Neural progenitor cell (in vitro differentiated cells): ENCODE results near the gene RPL29. TPM values are rescaled to one million over a fixed set of nuclear protein-coding genes. Genes with fewer than 3 reads are reported as not detected.
A peak's percentile ranks its signal among the peaks of the same experiment; 100 is the strongest.

Experiments
- DNase-seq: peaks from one replicate; pipeline ENCODE4 v3.0.0-alpha.2; 2016; ENCODE audit warnings: low spot score
- H2AFZ ChIP-seq: fragments of 200-600 bp; sonication (generic); replicated peaks from 2 replicates; pipeline ENCODE4 v1.6.1; 2016; ENCODE audit warnings: antibody characterized with exemption
- H3F3A ChIP-seq: fragments of 200-600 bp; sonication (generic); 2 replicates; pipeline ENCODE4 v1.6.1; 2016; ENCODE audit warnings: antibody characterized with exemption, low read depth
- H3K27ac ChIP-seq: fragments of 200-600 bp; sonication (generic); 2 replicates; pipeline ENCODE4 v1.5.1; 2016; ENCODE audit warnings: mild to moderate bottlenecking
- H3K27me3 ChIP-seq: fragments of 200-600 bp; sonication (generic); 2 replicates; pipeline ENCODE4 v1.6.1; 2016; ENCODE audit warnings: mild to moderate bottlenecking, moderate library complexity
- H3K36me3 ChIP-seq: fragments of 200-600 bp; sonication (generic); 2 replicates; pipeline ENCODE4 v1.5.1; 2016
- H3K4me1 ChIP-seq: fragments of 200-600 bp; sonication (generic); 2 replicates; pipeline ENCODE4 v1.6.1; 2016; ENCODE audit warnings: mixed run types
- H3K4me2 ChIP-seq: fragments of 200-600 bp; sonication (generic); 2 replicates; pipeline ENCODE4 v1.6.1; 2016
- H3K4me3 ChIP-seq: fragments of 200-600 bp; sonication (generic); 2 replicates; pipeline ENCODE4 v1.5.1; 2016
- H3K79me2 ChIP-seq: fragments of 200-600 bp; sonication (generic); 2 replicates; pipeline ENCODE4 v1.6.1; 2016; ENCODE audit warnings: low read depth
- H3K9ac ChIP-seq: fragments of 200-600 bp; sonication (generic); 2 replicates; pipeline ENCODE4 v1.6.1; 2016
- H3K9me3 ChIP-seq: fragments of 200-600 bp; sonication (generic); 2 replicates; pipeline ENCODE4 v1.5.1; 2016; ENCODE audit warnings: low read depth
- H4K20me1 ChIP-seq: fragments of 200-600 bp; sonication (generic); 2 replicates; pipeline ENCODE4 v1.6.1; 2016; ENCODE audit warnings: low read depth
- H3K27ac Mint-ChIP-seq: 3 replicates; pipeline ENCODE4 v1.8.0; 2021; ENCODE audit warnings: mixed read lengths
- H3K27me3 Mint-ChIP-seq: 2 replicates; pipeline ENCODE4 v1.8.0; 2022; ENCODE audit warnings: low read depth, mild to moderate bottlenecking, inconsistent platforms, moderate library complexity, mixed read lengths; ENCODE audit not compliant: insufficient read depth
- H3K36me3 Mint-ChIP-seq: 3 replicates; pipeline ENCODE4 v1.8.0; 2021; ENCODE audit warnings: mixed read lengths
- H3K4me1 Mint-ChIP-seq: 3 replicates; pipeline ENCODE4 v1.8.0; 2021; ENCODE audit warnings: mixed read lengths
- H3K4me3 Mint-ChIP-seq: 3 replicates; pipeline ENCODE4 v1.8.0; 2021; ENCODE audit warnings: mild to moderate bottlenecking, moderate library complexity, mixed read lengths
- H3K9me3 Mint-ChIP-seq: 3 replicates; pipeline ENCODE4 v1.8.0; 2020; ENCODE audit warnings: mixed read lengths
- EZH2 ChIP-seq: fragments of 200-600 bp; sonication (generic); IDR thresholded peaks from 2 replicates; pipeline ENCODE4 v1.6.1; 2017; ENCODE audit warnings: antibody characterized with exemption, mild to moderate bottlenecking, moderate library complexity
- EZH2phosphoT487 ChIP-seq: fragments of 200-600 bp; sonication (generic); IDR thresholded peaks from 2 replicates; pipeline ENCODE4 v1.6.1; 2017; ENCODE audit warnings: antibody characterized with exemption
- total RNA-seq: library from RNA; depleted of rRNA; stranded (reverse); fragments of >200 nt; gene quantifications from 2 replicates; pipeline ENCODE4 v1.2.3, GENCODE V29; 2015; ENCODE audit warnings: low replicate concordance
- TF ChIP-seq, protein P1 (sequence below): fragments of 200-600 bp; sonication (generic); IDR thresholded peaks from 2 replicates; pipeline ENCODE4 v1.5.1; 2017; ENCODE audit warnings: antibody characterized with exemption, mild to moderate bottlenecking

The RPL29 gene
- total RNA-seq, 1 donor from 2014 or later: 1,431 TPM

DNA sequence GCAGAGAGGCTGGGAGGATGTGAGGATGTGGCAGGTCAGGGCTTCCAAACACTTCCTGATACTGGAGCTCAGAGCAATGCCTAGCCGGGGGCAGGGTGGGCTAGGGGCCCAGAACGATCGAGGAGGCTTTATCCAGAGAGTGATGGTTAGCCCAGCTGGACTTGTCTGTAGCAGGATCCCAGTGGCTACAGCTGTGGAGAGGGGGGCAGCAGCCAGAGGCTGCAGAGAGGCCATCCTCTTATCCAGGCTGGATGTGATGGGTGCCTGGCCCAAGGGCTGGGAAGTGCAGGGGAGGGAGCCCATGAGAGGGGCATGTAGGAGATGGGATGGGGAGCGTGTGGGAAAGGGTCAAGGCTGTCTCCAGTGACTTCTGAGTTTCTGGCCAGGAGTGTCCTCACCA is 48.9 kb downstream of the RPL29 start:
- H3K9me3 ChIP-seq: no peaks in the 10 kb centered on the region
- H4K20me1 ChIP-seq: no peaks in the 10 kb centered on the region
- no peak overlapping the region for H3K27ac ChIP-seq
- Mint-ChIP-seq H3K27me3 (peaks cover 10% of the 10 kb centered on the region), H3K36me3 (no peaks in the 10 kb centered on the region), H3K9me3 (no peaks in the 10 kb centered on the region), H3K27ac (no peak overlapping the region), H3K4me1 (no peaks in the 10 kb centered on the region), H3K4me3 (no peak overlapping the region)
- H3K9ac ChIP-seq: no peak overlapping the region
- peaks cover 3% of the 10 kb centered on the region for H3K4me1 ChIP-seq
- no peaks in the 10 kb centered on the region for H3K36me3 ChIP-seq
- H3K79me2 ChIP-seq: no peaks in the 10 kb centered on the region
- no peaks in the 10 kb centered on the region for H3F3A ChIP-seq
- H2AFZ ChIP-seq: no peak overlapping the region
- no peak for TF ChIP-seq EZH2
- no peak for TF ChIP-seq EZH2phosphoT487
- TF ChIP-seq, protein P1, sequence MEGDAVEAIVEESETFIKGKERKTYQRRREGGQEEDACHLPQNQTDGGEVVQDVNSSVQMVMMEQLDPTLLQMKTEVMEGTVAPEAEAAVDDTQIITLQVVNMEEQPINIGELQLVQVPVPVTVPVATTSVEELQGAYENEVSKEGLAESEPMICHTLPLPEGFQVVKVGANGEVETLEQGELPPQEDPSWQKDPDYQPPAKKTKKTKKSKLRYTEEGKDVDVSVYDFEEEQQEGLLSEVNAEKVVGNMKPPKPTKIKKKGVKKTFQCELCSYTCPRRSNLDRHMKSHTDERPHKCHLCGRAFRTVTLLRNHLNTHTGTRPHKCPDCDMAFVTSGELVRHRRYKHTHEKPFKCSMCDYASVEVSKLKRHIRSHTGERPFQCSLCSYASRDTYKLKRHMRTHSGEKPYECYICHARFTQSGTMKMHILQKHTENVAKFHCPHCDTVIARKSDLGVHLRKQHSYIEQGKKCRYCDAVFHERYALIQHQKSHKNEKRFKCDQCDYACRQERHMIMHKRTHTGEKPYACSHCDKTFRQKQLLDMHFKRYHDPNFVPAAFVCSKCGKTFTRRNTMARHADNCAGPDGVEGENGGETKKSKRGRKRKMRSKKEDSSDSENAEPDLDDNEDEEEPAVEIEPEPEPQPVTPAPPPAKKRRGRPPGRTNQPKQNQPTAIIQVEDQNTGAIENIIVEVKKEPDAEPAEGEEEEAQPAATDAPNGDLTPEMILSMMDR: no peak
- DNase-seq: no peak
- peaks cover 46% of the 10 kb centered on the region for H3K27me3 ChIP-seq
- H3K4me3 ChIP-seq: no peak overlapping the region
- H3K4me2 ChIP-seq: no peak overlapping the region

DNA sequence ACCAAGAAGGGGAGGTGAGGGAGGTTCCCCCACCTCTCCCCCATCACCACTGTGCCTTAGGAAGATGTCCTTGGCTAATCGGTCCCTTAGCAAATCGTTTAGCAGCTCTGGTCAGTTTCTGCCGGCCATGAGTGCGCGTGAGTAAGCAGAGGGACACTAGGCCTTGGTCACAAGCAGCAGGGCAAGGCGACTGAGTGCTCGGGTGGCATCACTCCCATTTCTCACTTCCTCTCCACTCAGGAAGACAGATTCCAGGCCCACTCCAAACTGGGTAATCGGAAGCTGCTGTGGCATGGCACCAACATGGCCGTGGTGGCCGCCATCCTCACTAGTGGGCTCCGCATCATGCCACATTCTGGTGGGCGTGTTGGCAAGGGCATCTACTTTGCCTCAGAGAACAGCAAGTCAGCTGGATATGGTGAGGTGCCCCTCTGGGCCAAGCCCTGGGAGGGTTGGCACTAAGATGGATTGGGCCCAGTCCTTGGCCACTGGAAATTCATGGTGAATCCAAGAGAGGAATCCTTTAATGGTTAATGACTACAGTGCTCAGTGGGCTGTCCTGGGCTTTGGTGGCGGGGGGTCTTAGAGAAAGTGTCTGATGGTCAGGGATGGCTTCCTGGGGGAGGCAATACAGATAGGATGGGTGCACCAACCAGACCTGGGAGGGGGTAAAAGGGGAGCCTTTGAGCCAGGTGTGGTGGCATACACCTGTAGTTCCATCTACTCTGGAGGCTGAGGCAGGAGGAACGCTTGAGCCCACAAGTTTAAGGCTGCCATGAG is 49.6 kb downstream of the RPL29 start:
- H3K79me2 ChIP-seq: peaks cover 4% of the 10 kb centered on the region
- H3K4me1 ChIP-seq: peaks cover 3% of the 10 kb centered on the region
- peaks cover 3% of the 10 kb centered on the region for H4K20me1 ChIP-seq
- H3K9me3 ChIP-seq: no peaks in the 10 kb centered on the region
- H3F3A ChIP-seq: no peaks in the 10 kb centered on the region
- H3K36me3 ChIP-seq: no peaks in the 10 kb centered on the region
- H3K4me3 ChIP-seq: no peak overlapping the region
- no peak overlapping the region for H3K27ac ChIP-seq
- Mint-ChIP-seq H3K9me3 (no peaks in the 10 kb centered on the region), H3K27me3 (peaks cover 8% of the 10 kb centered on the region), H3K27ac (peak overlapping the region; percentile 57), H3K4me3 (no peak overlapping the region), H3K4me1 (peaks cover 2% of the 10 kb centered on the region), H3K36me3 (no peaks in the 10 kb centered on the region)
- H3K4me2 ChIP-seq: no peak overlapping the region
- peaks cover 39% of the 10 kb centered on the region for H3K27me3 ChIP-seq
- no peak for TF ChIP-seq EZH2
- TF ChIP-seq, protein P1: no peak
- TF ChIP-seq EZH2phosphoT487: no peak
- no peak for DNase-seq
- H3K9ac ChIP-seq: no peak overlapping the region
- no peak overlapping the region for H2AFZ ChIP-seq

DNA sequence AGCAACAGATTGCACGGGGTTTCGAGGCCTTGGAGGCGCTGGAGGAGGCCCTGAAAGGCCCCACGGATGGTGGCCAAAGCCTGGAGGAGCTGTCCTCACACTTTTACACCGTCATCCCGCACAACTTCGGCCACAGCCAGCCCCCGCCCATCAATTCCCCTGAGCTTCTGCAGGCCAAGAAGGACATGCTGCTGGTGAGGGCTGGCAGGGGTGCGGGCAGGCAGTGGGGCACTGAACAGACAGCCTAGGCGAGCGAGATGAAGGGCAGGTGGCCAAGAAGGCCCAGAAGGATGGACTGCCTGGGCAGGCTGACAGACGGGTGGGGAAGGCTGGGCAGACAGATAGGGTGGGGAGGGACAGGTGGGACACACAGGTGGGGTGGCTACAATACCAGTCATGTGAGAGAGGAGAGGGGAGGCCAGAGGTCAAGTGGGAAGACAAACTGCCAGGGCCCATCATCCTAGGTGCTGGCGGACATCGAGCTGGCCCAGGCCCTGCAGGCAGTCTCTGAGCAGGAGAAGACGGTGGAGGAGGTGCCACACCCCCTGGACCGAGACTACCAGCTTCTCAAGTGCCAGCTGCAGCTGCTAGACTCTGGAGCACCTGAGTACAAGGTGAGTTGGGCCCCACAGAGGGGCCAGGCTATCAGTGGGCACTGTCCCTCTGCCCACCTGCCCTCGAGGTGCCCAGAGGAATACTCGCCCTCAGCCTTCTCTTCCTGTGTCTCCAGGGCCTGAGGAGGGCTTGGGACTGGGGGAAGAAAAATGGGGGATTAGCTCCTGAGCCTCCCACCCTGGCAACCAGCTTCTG is 50.5 kb downstream of the RPL29 start:
- H3K36me3 ChIP-seq: no peaks in the 10 kb centered on the region
- H3K9me3 ChIP-seq: no peaks in the 10 kb centered on the region
- no peak overlapping the region for H3K4me3 Mint-ChIP-seq
- H3K4me1 ChIP-seq: peaks cover 11% of the 10 kb centered on the region
- H3K79me2 ChIP-seq: peaks cover 12% of the 10 kb centered on the region
- no peak overlapping the region for H3K4me3 ChIP-seq
- H3K36me3 Mint-ChIP-seq: no peaks in the 10 kb centered on the region
- H3K27me3 ChIP-seq: peaks cover 30% of the 10 kb centered on the region
- peaks cover 11% of the 10 kb centered on the region for H3K4me1 Mint-ChIP-seq
- no peaks in the 10 kb centered on the region for H3K9me3 Mint-ChIP-seq
- no peak for DNase-seq
- H3K4me2 ChIP-seq: no peak overlapping the region
- H3K27ac ChIP-seq: no peak overlapping the region
- H2AFZ ChIP-seq: no peak overlapping the region
- TF ChIP-seq EZH2 (no peak), EZH2phosphoT487 (no peak)
- TF ChIP-seq, protein P1: no peak
- peaks cover 11% of the 10 kb centered on the region for H4K20me1 ChIP-seq
- no peaks in the 10 kb centered on the region for H3F3A ChIP-seq
- no peak overlapping the region for H3K9ac ChIP-seq
- peaks cover 8% of the 10 kb centered on the region for H3K27me3 Mint-ChIP-seq
- H3K27ac Mint-ChIP-seq: no peak overlapping the region
